Colonic mucosa (tissue), 4 donors: ENCODE measurements around the gene MLLT1. TPM values are rescaled to one million over a fixed set of nuclear protein-coding genes. Genes with fewer than 3 reads are reported as not detected.
A peak's percentile ranks its signal among the peaks of the same experiment; 100 is the strongest.

Experiments
- DNase-seq: peaks from one replicate; pipeline ENCODE4 v3.0.0-alpha.2; 2020
- H3K27ac ChIP-seq: fragments of 200-600 bp; one replicate; pipeline ENCODE4 v1.8.0; 2021
- H3K27me3 ChIP-seq: fragments of 200-600 bp; one replicate; pipeline ENCODE4 v1.8.0; 2021
- H3K36me3 ChIP-seq: fragments of 200-600 bp; one replicate; pipeline ENCODE4 v1.8.0; 2021
- H3K4me1 ChIP-seq: fragments of 200-600 bp; one replicate; pipeline ENCODE4 v1.8.0; 2021; ENCODE audit warnings: mild to moderate bottlenecking
- H3K4me3 ChIP-seq: fragments of 200-600 bp; one replicate; pipeline ENCODE4 v1.8.0; 2021
- H3K9ac ChIP-seq, 2 donors: one replicate each; pipeline ENCODE4 v1.7.0; 2013; ENCODE audit warnings: control low read depth in 2 of 2, low read depth in 2 of 2, low read length in 2 of 2
- H3K9me3 ChIP-seq: fragments of 200-600 bp; one replicate; pipeline ENCODE4 v1.8.0; 2021
- CTCF ChIP-seq: fragments of 200-600 bp; IDR thresholded peaks from one replicate; pipeline ENCODE4 v1.8.0; 2022; ENCODE audit warnings: antibody characterized with exemption, mild to moderate bottlenecking
- intact Hi-C: fragments of 100-400 bp; cut with DNase I; formaldehyde crosslinking; loops from one replicate; pipeline ENCODE4 v1.14.1; 2022
- total RNA-seq, 2 donors: library from RNA; stranded (reverse); fragmentation: NEBNext Ultra II Directional in 1 of 2; extraction: Animal tissue kit (Norgen Biotek cat#: 25700) in 1 of 2; gene quantifications; one replicate each; pipeline ENCODE4 v1.2.1, GENCODE V29; 2021
- donor health status: healthy.
- donor health status: DM: no; HTN: no; CAD: no.
- donor health status: DM: no; HTN: no; CAD: no.

Gene MLLT1
- total RNA-seq, 2 donors from 2014 or later = 26.4 to 59.2 TPM

GRCh38 chr19:6172074-6172863 is 107.5 kb downstream of the MLLT1 start:
- Histone ChIP-seq H3K27me3 (no peaks in the 10 kb centered on the region), H3K4me1 (no peaks in the 10 kb centered on the region), H3K27ac (no peak overlapping the region), H3K9ac (no peak overlapping the region), H3K9me3 (no peaks in the 10 kb centered on the region), H3K36me3 (no peaks in the 10 kb centered on the region), H3K4me3 (no peak overlapping the region)
- no peak for TF ChIP-seq CTCF
- no peak for DNase-seq
- intact Hi-C loops = no loop called here

GRCh38 chr19:6167115-6167514 is 112.7 kb downstream of the MLLT1 start:
- no peak for DNase-seq
- no peak for TF ChIP-seq CTCF
- no peaks in the 10 kb centered on the region for H3K27me3 ChIP-seq
- H3K36me3 ChIP-seq = no peaks in the 10 kb centered on the region
- no peak overlapping the region for H3K9ac ChIP-seq
- H3K27ac ChIP-seq = no peak overlapping the region
- H3K4me3 ChIP-seq = no peak overlapping the region
- no peaks in the 10 kb centered on the region for H3K9me3 ChIP-seq
- no peaks in the 10 kb centered on the region for H3K4me1 ChIP-seq
- intact Hi-C loops = loop anchor here (5.0 kb wide), 1 partner anchor 135 kb away; no protein-coding TSS in a partner anchor

- Histone ChIP-seq H3K4me3 (no peak overlapping the region), H3K27ac (no peak overlapping the region), H3K9me3 (no peaks in the 10 kb centered on the region), H3K9ac (no peak overlapping the region), H3K36me3 (no peaks in the 10 kb centered on the region), H3K27me3 (no peaks in the 10 kb centered on the region), H3K4me1 (no peaks in the 10 kb centered on the region)
- no peak for TF ChIP-seq CTCF
- intact Hi-C loops = loop anchor here (5.0 kb wide), 1 partner anchor 137 kb away; no protein-coding TSS in a partner anchor
- DNase-seq = no peak
Observed at GRCh38 chr19:6164906-6165531, 114.8 kb downstream of the MLLT1 start.

- Histone ChIP-seq H3K9me3 (no peaks in the 10 kb centered on the region), H3K4me3 (no peak overlapping the region), H3K27me3 (no peaks in the 10 kb centered on the region), H3K9ac (no peak overlapping the region), H3K27ac (no peak overlapping the region), H3K36me3 (no peaks in the 10 kb centered on the region), H3K4me1 (no peaks in the 10 kb centered on the region)
- no peak for TF ChIP-seq CTCF
- peak; percentile 21 for DNase-seq
- intact Hi-C loops = no loop called here
Observed at GRCh38 chr19:6161271-6161850, 118.4 kb downstream of the MLLT1 start.

Other genes with a start within 250 kb of the MLLT1 start
- gene RFX2, start 169.5 kb downstream of the MLLT1 start, total RNA-seq = 1 to 10 TPM; 6.2 to 7.3 TPM
- gene ACSBG2, start 144.3 kb downstream of the MLLT1 start, total RNA-seq = not detected
- not detected for gene ACER1, start 53.6 kb upstream of the MLLT1 start, total RNA-seq
- 100 to 1,000 TPM in 1 of 2 donors, 10 to 100 TPM in 1; 70.0 to 122 TPM for gene CLPP, start 81.6 kb upstream of the MLLT1 start, total RNA-seq
- gene ALKBH7, start 92.8 kb upstream of the MLLT1 start, total RNA-seq = 100 to 1,000 TPM; 135 to 150 TPM
- gene PSPN, start 96.0 kb upstream of the MLLT1 start, total RNA-seq = 1 to 10 TPM; 1.7 to 6.0 TPM
- 10 to 100 TPM; 58.2 to 73.6 TPM for gene GTF2F1, start 113.2 kb upstream of the MLLT1 start, total RNA-seq
- 100 to 1,000 TPM; 210 to 433 TPM for gene KHSRP, start 144.8 kb upstream of the MLLT1 start, total RNA-seq
- gene SLC25A41, start 153.8 kb upstream of the MLLT1 start, total RNA-seq = 1 to 10 TPM in 1 of 2 donors, not detected in 1; 1.8 TPM
- gene SLC25A23, start 179.8 kb upstream of the MLLT1 start, total RNA-seq = 100 to 1,000 TPM; 124 to 151 TPM
- gene CRB3, start 184.3 kb upstream of the MLLT1 start, total RNA-seq = 100 to 1,000 TPM; 115 to 118 TPM
- 1 to 10 TPM; 2.5 to 2.9 TPM for gene DENND1C, start 201.8 kb upstream of the MLLT1 start, total RNA-seq
- 1 to 10 TPM in 1 of 2 donors, under 1 TPM in 1; 0.44 to 1.4 TPM for gene TUBB4A, start 222.3 kb upstream of the MLLT1 start, total RNA-seq